GM12892 (cell line): ENCODE data around the gene WDR53.

ENCODE experiments used
- POLR2A ChIP-seq: IDR thresholded peaks from 2 replicates; pipeline ENCODE4 v1.6.1; 2011; ENCODE audit warnings: low read depth, low read length, control low read depth
- POLR2AphosphoS5 ChIP-seq: IDR thresholded peaks from 2 replicates; pipeline ENCODE4 v1.6.1; 2011; ENCODE audit warnings: low read depth, low read length, control low read depth
- TAF1 ChIP-seq: IDR thresholded peaks from 2 replicates; pipeline ENCODE4 v1.6.1; 2011; ENCODE audit warnings: low read depth, mild to moderate bottlenecking, control low read depth, low read length, borderline replicate concordance

- no peak for TF ChIP-seq POLR2A
- no peak for TF ChIP-seq POLR2AphosphoS5
- no peak for TF ChIP-seq TAF1
These were observed 14.1 kb downstream of the WDR53 start for GRCh38 chr3:196554205-196554604.
